Gastroesophageal sphincter (tissue), 3 donors: ENCODE measurements around the gene CA4.

Source experiments
- CTCF ChIP-seq, 4 experiments: fragments of 200-600 bp in 2 of 4; fragments of 450-650 bp in 2 of 4; sonication (generic) in 1 of 4; IDR thresholded peaks; one replicate each; pipeline ENCODE4 v1.5.1; 2017 to 2019; ENCODE audit warnings: antibody characterized with exemption in 4 of 4, mild to moderate bottlenecking in 2 of 4, moderate library complexity in 2 of 4
- POLR2A ChIP-seq, 2 donors: fragments of 450-650 bp; IDR thresholded peaks; one replicate each; pipeline ENCODE4 v1.6.1; 2017; ENCODE audit warnings: antibody characterized with exemption in 2 of 2, mild to moderate bottlenecking in 2 of 2, moderate library complexity in 1 of 2

- TF ChIP-seq CTCF (IDR thresholded peaks at IDR 0.05): no peak
- no peak for TF ChIP-seq POLR2A (IDR thresholded peaks at IDR 0.05)
Measured at GRCh38 chr17:60110586-60110985, 39.2 kb upstream of the CA4 start.
